Measurements from ENCODE around the gene ZEB1. TPM values are rescaled to one million over a fixed set of nuclear protein-coding genes. Genes with fewer than 3 reads are reported as not detected.
"Not testable (repeated sequence)": the region's sequence is repeated elsewhere in the genome, so short reads cannot be mapped to it uniquely, and the experiment has no call there.

ZEB1 gene
- total RNA-seq, 1 donor from 2014 or later = 58.5 TPM

GRCh38 chr10:31419394-31420063 is 100.5 kb downstream of the ZEB1 start:
- DNase-seq (ENCODE audit: low read depth in 2 of 2) = no peak

GRCh38 chr10:31421322-31421721 is 102.3 kb downstream of the ZEB1 start:
- no peak for DNase-seq (ENCODE audit: low read depth in 2 of 2)

DNA sequence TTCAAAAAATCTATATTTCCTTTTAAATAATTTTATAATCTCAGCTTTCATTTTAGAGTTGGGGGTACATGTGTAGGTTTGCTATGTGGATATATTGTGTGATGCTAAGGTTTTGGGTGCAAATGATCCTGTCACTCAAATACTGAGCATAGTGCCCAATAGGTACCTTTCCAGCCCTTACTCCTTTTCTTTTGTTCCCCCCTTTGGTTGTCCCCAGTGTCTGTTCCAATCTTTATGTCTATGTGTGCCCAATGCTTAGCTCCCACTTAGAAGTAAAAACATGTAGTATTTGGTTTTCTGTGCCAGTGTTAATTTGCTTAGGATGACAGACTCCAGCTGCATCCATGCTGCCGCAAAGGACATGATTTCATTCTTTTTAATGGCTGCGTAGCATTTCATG is 103.6 kb downstream of the ZEB1 start:
- no peak for DNase-seq (ENCODE audit: low read depth in 2 of 2)

GRCh38 chr10:31424473-31424872 is 105.5 kb downstream of the ZEB1 start:
- no peak for DNase-seq (ENCODE audit: low read depth in 2 of 2)

GRCh38 chr10:31426401-31426800 is 107.4 kb downstream of the ZEB1 start:
- DNase-seq (ENCODE audit: low read depth in 2 of 2) = peak; percentile 96 to 97

DNA sequence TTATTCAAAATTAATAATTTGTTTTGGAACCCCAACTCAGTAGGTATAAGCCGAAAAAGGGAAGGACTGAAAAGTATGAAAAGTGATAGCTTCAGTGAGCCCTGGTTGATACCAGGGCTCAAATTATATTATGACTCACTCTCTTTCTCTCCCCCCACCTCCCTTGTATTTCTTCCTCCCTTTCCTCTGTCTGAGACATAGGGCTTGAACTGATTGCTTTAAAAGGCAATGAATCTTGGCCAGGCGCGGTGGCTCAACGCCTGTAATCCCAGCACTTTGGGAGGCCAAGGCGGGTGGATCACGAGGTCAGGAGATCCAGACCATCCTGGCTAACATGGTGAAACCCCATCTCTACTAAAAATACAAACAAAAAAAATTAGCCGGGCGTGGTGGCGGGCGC is 108.3 kb downstream of the ZEB1 start:
- peak; percentile 14 to 91 for DNase-seq (ENCODE audit: low read depth in 2 of 2)

DNA sequence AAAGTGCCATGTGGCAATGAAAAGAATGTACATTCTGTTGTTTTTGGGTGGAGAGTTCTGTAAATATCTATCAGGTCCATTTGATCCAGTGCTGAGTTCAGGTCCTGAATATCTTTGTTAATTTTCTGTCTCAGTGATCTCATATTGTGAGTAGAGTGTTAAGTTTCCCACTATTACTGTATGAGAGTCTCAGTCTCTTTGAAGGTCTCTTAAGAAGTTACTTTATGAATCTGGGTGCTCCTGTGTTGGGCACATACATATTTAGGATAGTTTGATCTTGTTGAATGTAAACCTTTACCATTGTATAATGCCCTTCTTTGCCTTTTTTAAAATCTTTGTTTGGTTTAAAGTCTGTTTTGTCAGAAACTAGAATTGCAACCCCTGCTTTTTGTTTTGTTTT is 109.5 kb downstream of the ZEB1 start:
- DNase-seq (ENCODE audit: low read depth in 2 of 2) = not testable (repeated sequence)

DNA sequence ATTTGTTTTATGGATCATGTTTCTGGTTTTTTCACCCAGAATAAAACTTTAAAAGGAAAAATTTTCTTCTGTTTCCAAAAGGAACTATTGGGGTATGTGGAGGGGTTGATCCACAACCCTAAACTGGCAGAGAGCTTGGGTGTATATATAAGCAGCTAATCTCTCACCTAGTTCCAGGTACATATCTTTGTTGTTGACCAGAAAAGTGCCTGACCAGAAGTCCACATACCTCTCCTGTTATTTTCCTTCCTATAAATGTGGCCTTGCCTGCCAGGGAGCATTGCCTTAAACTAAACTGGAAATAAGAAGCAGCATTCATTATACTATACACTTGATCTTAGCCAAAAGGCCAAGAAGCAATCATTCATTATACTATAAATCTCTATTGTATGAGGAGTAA is 112.0 kb downstream of the ZEB1 start:
- DNase-seq (ENCODE audit: low read depth in 2 of 2) = no peak

DNA sequence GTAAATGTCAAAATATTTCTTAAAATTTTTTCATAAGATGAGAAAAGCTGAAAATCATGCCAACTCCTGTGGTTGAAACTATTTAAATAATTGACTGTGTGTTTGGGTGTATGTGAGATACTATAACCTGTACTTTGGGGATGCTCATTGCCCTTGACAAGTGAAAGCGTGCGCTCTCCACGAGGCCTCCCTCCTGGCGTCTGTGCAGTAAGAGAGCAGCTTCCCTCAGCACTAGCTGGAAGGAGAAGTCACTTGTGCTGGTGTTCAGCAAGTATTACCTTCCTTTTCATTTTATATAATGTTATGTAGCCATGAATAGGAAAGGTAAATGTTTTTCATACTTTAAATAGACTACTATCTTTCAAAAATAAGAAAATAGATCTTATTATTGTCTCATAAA is 118.9 kb downstream of the ZEB1 start:
- no peak for DNase-seq (ENCODE audit: low read depth in 2 of 2)

DNA sequence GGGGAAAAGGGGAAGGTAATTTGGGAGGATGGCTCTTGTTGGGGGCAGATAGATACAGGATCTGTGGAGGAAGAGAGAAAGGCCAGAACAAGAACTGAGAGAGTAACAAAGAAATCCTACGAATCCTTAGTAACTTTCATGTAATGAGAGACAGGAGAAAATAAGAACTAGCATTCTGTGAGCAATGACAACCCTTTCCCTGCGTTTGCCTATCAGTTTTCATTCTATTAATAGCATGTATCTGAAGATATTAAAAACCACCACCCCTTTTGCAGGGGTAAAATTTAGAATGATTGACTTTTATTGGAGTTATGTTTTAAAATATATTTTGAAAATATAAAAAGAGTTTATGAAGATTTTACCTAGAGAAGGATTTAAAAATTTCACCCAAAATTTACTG is 132.8 kb downstream of the ZEB1 start:
- DNase-seq (ENCODE audit: low read depth in 2 of 2) = no peak

- no peak for DNase-seq (ENCODE audit: low read depth in 2 of 2)
These were observed 137.5 kb downstream of the ZEB1 start for GRCh38 chr10:31456468-31456867.

- no peak for DNase-seq (ENCODE audit: low read depth in 2 of 2)
These were observed 138.8 kb downstream of the ZEB1 start for GRCh38 chr10:31457858-31458257.

DNA sequence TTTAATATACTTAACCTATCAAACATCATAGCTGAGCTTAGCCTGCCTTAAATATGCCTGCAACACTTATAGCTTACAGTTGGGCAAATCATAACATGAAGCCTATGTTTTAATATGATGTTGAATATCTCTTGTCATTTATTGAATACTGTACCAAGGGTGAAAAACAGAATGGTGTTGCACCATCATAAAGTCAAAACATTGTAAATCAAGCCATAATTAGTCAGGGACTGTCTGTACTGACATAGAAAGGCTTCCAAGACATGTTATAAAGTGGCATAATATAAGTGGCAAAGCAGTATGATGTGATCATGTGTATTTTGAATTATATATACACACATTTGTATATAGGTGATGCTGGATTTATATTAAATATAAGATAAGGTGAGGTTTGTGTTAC is 140.0 kb downstream of the ZEB1 start:
- no peak for DNase-seq (ENCODE audit: low read depth in 2 of 2)

GRCh38 chr10:31460242-31460641 is 141.2 kb downstream of the ZEB1 start:
- DNase-seq (ENCODE audit: low read depth in 2 of 2) = no peak

DNA sequence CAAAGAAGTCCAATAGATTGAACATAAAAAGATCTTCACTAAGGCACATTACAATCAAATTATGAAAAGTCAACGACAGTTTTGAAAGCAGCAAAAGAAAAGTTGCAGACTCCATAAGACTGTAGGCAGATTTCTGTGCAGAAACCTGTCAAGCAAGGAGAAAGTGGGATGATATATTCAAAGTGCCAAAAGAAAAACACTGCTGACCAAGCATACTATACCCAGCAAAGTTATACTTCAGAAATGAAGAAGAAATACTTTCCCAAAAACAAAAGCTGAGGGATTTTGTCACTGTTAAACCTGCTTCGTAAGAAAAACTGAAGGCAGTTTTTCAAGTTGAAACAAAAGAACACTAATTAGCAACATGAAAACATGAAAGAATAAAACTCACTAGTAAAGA is 145.5 kb downstream of the ZEB1 start:
- DNase-seq (ENCODE audit: low read depth in 2 of 2) = no peak

- DNase-seq (ENCODE audit: low read depth in 2 of 2) = no peak
These were observed 147.3 kb downstream of the ZEB1 start for GRCh38 chr10:31466313-31466712.

- peak; percentile 30 to 53 for DNase-seq (ENCODE audit: low read depth in 2 of 2)
These were observed 148.9 kb downstream of the ZEB1 start for GRCh38 chr10:31467791-31468535.

GRCh38 chr10:31468536-31468859 is 149.5 kb downstream of the ZEB1 start:
- no peak for DNase-seq (ENCODE audit: low read depth in 2 of 2)

DNA sequence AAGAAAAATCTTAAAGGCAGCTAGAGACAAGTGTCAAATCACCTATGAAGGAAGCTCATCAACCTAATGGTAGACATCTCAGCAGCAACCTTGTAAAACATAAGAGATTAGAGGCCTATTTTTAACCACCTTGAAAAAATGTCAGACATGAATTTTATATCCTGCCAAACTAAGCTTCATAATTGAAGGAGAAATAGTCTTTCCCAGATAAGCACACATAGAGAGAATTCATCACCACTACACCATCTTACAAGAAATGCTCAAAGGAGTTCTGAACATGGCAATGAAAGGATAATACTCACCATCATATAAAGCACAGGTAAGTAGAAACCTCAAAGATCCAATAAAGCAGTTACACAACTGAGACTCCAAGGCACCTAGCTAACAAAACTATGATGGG is 156.5 kb downstream of the ZEB1 start:
- DNase-seq (ENCODE audit: low read depth in 2 of 2) = no peak

- DNase-seq (ENCODE audit: low read depth in 2 of 2) = no peak
These were observed 157.1 kb downstream of the ZEB1 start for GRCh38 chr10:31476088-31476487.

DNA sequence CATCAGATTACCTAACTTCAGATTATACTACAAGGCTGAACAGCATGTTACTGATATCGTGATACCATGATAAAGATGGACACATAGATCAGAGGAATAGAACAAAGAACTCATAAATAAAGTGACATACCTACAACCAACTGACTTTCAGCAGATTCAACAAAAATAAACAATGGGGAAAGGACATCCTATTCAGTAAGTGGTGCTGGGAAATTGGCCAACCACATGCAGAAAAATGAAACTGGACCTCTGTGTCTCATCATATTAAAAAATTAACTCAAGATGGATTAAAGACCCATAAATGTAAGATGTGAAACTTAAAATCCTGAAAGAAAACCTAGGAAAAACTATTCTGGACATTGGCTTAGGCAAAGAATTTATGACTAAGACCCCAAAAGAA is 158.6 kb downstream of the ZEB1 start:
- DNase-seq (ENCODE audit: low read depth in 2 of 2) = peak; percentile 13 to 20

DNA sequence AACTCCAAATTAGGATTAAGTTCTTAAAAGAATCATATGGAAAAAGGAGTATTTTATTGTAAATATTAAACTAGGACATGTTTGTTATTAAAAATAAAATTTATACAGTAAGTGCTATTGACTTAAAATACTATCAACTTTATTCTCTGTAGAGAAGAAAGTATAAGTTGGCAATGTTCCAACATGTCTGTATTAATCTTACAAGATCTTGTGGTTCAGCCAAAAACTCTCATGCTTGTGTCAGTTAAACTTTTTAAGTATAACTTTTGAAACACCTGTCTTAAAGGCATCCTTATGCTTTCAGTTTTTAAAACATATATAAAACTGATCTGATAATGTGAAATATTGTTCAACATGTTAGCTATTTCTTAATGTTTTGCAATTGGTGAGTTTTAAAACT is 160.7 kb downstream of the ZEB1 start:
- DNase-seq (ENCODE audit: low read depth in 2 of 2) = peak in 1 of 2 donors; percentile 12

DNA sequence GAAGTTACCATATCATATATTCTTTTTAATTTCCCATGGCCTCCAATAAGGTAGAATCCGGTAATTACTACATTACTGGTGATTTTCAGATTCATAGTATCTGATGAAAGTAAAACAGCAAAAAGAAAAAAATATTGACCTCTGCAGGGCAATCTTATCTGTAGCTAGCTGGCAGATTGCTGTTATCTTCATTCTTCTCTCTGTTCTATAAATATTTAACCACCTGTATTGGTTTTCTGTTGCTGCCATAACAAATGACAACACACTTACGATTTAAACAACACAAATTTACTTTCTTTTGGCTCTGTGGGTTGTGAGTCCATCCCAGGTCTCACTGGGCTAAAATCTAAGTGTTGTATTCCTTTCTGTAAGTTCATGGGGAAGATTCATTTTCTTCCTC is 164.5 kb downstream of the ZEB1 start:
- DNase-seq (ENCODE audit: low read depth in 2 of 2) = no peak

All from dermis microvascular lymphatic vessel endothelial cell (primary cell).